ENCODE data around the gene ADAMTSL1. TPM values are rescaled to one million over a fixed set of nuclear protein-coding genes. Genes with fewer than 3 reads are reported as not detected.

ADAMTSL1 gene
- total and polyA plus RNA-seq, 2 donors (not counting 3 experiments of a cell fraction or from before 2014, with no cell fraction given), result 15.0 to 18.4 TPM

DNA sequence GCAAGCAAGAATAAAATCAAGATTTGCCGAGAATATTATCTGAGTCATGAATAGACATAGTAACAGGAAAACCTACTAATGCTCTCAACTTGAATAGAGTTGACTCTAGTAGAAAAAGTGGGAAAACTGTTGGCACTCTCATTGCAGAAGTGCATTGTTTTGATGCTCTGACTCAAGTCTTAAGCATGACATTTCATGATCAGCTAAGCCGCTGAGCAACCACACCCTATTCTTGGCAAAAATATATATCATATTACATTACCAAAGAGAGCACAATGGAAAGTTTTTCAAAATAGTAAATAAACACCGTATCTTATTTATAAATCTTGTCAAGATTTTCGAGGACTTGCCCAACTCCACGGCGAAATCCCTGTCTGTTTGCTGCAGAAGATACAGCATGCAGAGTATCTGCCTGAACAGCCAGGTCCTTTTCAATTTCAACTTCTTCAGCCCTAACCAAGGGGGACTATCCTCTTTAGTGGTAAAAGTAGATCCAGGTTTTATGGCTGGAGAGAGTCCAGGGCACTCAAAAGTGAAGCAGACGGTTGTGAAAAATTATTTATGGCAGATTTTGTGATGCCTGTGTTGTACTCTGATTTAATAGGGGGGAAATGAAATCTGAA, 13.9 kb upstream of the ADAMTSL1 start:
- Histone ChIP-seq H2AFZ (ENCODE audit: low read depth, low read length) (peak overlapping the region; percentile 72), H3K4me2 (ENCODE audit: insufficient read depth, low read length) (peak overlapping the region; percentile 80), H3K36me3 (ENCODE audit: control insufficient read depth in 2 of 2, extremely low read depth in 1 of 2, insufficient read depth in 2 of 2, low read length in 2 of 2) (no peaks in the 10 kb centered on the region), H3K9ac (replicated peaks; ENCODE audit: extremely low read depth, insufficient read depth, low read length) (peak overlapping the region; percentile 46), H3K27me3 (ENCODE audit: control insufficient read depth in 2 of 2, insufficient read depth in 2 of 2, low read length in 2 of 2) (no peaks in the 10 kb centered on the region), H3K9me3 (replicated peaks; ENCODE audit: control insufficient read depth, insufficient read depth, low read length) (no peaks in the 10 kb centered on the region), H4K20me1 (replicated peaks; ENCODE audit: control insufficient read depth, extremely low read depth, insufficient read depth, low read length) (no peaks in the 10 kb centered on the region), H3K27ac (ENCODE audit: insufficient read depth, low read depth, low read length) (peak overlapping the region; percentile 91), H3K4me1 (ENCODE audit: control insufficient read depth, extremely low read depth, insufficient read depth, low read length) (peaks cover 29% of the 10 kb centered on the region), H3K4me3 (replicated peaks in 1 of 3; ENCODE audit: insufficient read depth in 1 of 3, low read depth in 1 of 3, low read length in 3 of 3) (no peak overlapping the region), H3K9me1 (replicated peaks; ENCODE audit: control insufficient read depth, extremely low read depth, insufficient read depth, low read length) (no peaks in the 10 kb centered on the region), H3K79me2 (ENCODE audit: control insufficient read depth, insufficient read depth, low read length) (no peaks in the 10 kb centered on the region)
- DNase-seq (ENCODE audit: low read depth, low spot score) (peak; percentile 85), FAIRE-seq (peak; percentile 79)
- CTCF ChIA-PET, result interaction anchor here (1.1 to 12.0 kb wide), 2 partner anchors 17 to 36 kb away, joined by 3 to 110 read pairs; no protein-coding TSS in a partner anchor
- intact Hi-C loops (cut with micrococcal nuclease), result loop anchor here (2.0 to 5.0 kb wide), 2 partner anchors 31 to 52 kb away; no protein-coding TSS in a partner anchor
- dilution Hi-C loops (cut with MboI; ENCODE audit: extremely low pct_ligation_motif_present, low sequenced_read_pairs), result no loop called here
- POLR2A ChIA-PET, result interaction anchor here (0.5 to 1.0 kb wide), 2 partner anchors 14 to 195 kb away, joined by 3 read pairs; partner anchors contain the start of gene ADAMTSL1
- BruUV-seq (replicated peaks), result no TSS peak
- TF ChIP-seq, protein P1, sequence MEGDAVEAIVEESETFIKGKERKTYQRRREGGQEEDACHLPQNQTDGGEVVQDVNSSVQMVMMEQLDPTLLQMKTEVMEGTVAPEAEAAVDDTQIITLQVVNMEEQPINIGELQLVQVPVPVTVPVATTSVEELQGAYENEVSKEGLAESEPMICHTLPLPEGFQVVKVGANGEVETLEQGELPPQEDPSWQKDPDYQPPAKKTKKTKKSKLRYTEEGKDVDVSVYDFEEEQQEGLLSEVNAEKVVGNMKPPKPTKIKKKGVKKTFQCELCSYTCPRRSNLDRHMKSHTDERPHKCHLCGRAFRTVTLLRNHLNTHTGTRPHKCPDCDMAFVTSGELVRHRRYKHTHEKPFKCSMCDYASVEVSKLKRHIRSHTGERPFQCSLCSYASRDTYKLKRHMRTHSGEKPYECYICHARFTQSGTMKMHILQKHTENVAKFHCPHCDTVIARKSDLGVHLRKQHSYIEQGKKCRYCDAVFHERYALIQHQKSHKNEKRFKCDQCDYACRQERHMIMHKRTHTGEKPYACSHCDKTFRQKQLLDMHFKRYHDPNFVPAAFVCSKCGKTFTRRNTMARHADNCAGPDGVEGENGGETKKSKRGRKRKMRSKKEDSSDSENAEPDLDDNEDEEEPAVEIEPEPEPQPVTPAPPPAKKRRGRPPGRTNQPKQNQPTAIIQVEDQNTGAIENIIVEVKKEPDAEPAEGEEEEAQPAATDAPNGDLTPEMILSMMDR (IDR thresholded peaks at IDR 0.05; ENCODE audit: extremely low read depth in 1 of 2, insufficient read depth in 1 of 2, low read depth in 1 of 2, low read length in 2 of 2), result no peak
- TF ChIP-seq MYC (IDR thresholded peaks at IDR 0.05; ENCODE audit: low read depth, low read length), result no peak
- TF ChIP-seq POLR2A (IDR thresholded peaks at IDR 0.05; ENCODE audit: low read depth, low read length), result peak; percentile 55
- peak; percentile 55 for TF ChIP-seq GATA2 (IDR thresholded peaks at IDR 0.05; ENCODE audit: insufficient read depth, insufficient read length, low read depth, low read length)
- peak; percentile 77 for TF ChIP-seq JUN (IDR thresholded peaks at IDR 0.05; ENCODE audit: borderline replicate concordance, insufficient read depth, insufficient read length, low read depth)
- TF ChIP-seq, protein P2, sequence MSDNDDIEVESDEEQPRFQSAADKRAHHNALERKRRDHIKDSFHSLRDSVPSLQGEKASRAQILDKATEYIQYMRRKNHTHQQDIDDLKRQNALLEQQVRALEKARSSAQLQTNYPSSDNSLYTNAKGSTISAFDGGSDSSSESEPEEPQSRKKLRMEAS (IDR thresholded peaks at IDR 0.05; ENCODE audit: insufficient read depth, insufficient read length), result no peak
- no peak for TF ChIP-seq EZH2 (IDR thresholded peaks at IDR 0.05; ENCODE audit: borderline replicate concordance, low read depth, low read length, severe bottlenecking)
- TF ChIP-seq FOS (IDR thresholded peaks at IDR 0.05; ENCODE audit: borderline replicate concordance, insufficient read depth, low read length), result peak; percentile 92
- TF ChIP-seq POLR2AphosphoS5 (IDR thresholded peaks at IDR 0.05; ENCODE audit: insufficient read depth, low read depth, low read length), result peak; percentile 80
